RWPE2 (cell line): ENCODE measurements around the gene CENPO.

Experiments
- ATAC-seq: fragments of 200-7000 bp; cut with Tn5 transposase; 3 replicates; pipeline ENCODE4 v1.9.1; 2021; ENCODE audit warnings: low read depth
- DNase-seq: peaks from one replicate; pipeline ENCODE4 v3.0.0-alpha.2; 2020; ENCODE audit warnings: low spot score
- H3K27ac ChIP-seq: fragments of 450-650 bp; 2 replicates; pipeline ENCODE4 v1.5.1; 2017; ENCODE audit warnings: mild to moderate bottlenecking; ENCODE audit not compliant: poor library complexity, severe bottlenecking
- H3K27me3 ChIP-seq: fragments of 250-450 bp; sonication (Bioruptor Pico); 2 replicates; pipeline ENCODE4 v1.5.1; 2021; ENCODE audit warnings: mild to moderate bottlenecking, moderate library complexity; ENCODE audit not compliant: insufficient read depth, poor library complexity, severe bottlenecking
- H3K36me3 ChIP-seq: fragments of 250-450 bp; sonication (Bioruptor Pico); 2 replicates; pipeline ENCODE4 v1.5.1; 2020; ENCODE audit warnings: low read depth, mild to moderate bottlenecking, moderate library complexity
- H3K4me1 ChIP-seq: fragments of 250-450 bp; sonication (Bioruptor Pico); 2 replicates; pipeline ENCODE4 v1.5.1; 2021; ENCODE audit warnings: mild to moderate bottlenecking, moderate library complexity; ENCODE audit not compliant: insufficient read depth, poor library complexity, severe bottlenecking
- H3K4me3 ChIP-seq: fragments of 250-450 bp; sonication (Bioruptor Pico); 2 replicates; pipeline ENCODE4 v1.5.1; 2021; ENCODE audit warnings: mild to moderate bottlenecking, moderate library complexity; ENCODE audit not compliant: severe bottlenecking
- H3K9me3 ChIP-seq: fragments of 250-450 bp; sonication (Bioruptor Pico); 2 replicates; pipeline ENCODE4 v1.5.1; 2021; ENCODE audit warnings: mild to moderate bottlenecking, moderate library complexity; ENCODE audit not compliant: severe bottlenecking
- TF ChIP-seq, protein P1 (sequence below): fragments of 450-650 bp; IDR thresholded peaks from one replicate; pipeline ENCODE4 v1.5.1; 2017; ENCODE audit warnings: mild to moderate bottlenecking, moderate library complexity; ENCODE audit not compliant: poor library complexity, severe bottlenecking

The CENPO gene

GRCh38 chr2:24763843-24764242, 29.4 kb upstream of the CENPO start:
- DNase-seq (no peak), ATAC-seq (no peak)
- H3K9me3 ChIP-seq: no peaks in the 10 kb centered on the region
- TF ChIP-seq, protein P1, sequence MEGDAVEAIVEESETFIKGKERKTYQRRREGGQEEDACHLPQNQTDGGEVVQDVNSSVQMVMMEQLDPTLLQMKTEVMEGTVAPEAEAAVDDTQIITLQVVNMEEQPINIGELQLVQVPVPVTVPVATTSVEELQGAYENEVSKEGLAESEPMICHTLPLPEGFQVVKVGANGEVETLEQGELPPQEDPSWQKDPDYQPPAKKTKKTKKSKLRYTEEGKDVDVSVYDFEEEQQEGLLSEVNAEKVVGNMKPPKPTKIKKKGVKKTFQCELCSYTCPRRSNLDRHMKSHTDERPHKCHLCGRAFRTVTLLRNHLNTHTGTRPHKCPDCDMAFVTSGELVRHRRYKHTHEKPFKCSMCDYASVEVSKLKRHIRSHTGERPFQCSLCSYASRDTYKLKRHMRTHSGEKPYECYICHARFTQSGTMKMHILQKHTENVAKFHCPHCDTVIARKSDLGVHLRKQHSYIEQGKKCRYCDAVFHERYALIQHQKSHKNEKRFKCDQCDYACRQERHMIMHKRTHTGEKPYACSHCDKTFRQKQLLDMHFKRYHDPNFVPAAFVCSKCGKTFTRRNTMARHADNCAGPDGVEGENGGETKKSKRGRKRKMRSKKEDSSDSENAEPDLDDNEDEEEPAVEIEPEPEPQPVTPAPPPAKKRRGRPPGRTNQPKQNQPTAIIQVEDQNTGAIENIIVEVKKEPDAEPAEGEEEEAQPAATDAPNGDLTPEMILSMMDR: no peak
- H3K4me1 ChIP-seq: no peaks in the 10 kb centered on the region
- H3K36me3 ChIP-seq: peaks cover 4% of the 10 kb centered on the region; the same call in 1 of the 2 replicates
- no peaks in the 10 kb centered on the region for H3K27me3 ChIP-seq
- no peak overlapping the region for H3K27ac ChIP-seq
- H3K4me3 ChIP-seq: no peak overlapping the region

DNA sequence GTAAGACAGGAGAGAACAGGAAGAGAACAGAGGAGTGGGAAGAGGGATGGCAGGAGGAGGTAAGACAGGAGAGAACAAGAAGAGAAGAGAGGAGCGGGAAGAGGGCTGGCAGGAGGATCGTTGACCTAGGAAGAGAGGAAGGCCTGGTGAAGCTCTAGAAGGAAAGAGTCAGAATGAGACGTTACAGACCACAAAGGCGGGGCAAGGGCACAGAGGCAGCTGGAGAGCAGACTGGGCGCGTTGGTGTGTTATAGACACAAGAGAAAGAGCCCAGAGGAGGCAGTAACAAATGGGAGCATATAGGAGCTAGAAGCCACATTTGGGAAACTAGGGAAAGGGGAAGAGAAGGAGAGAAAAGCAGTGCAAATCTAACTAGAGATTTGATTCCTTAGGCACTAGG, 26.6 kb upstream of the CENPO start:
- DNase-seq (no peak), ATAC-seq (no peak)
- TF ChIP-seq, protein P1: no peak
- Histone ChIP-seq H3K27me3 (no peaks in the 10 kb centered on the region), H3K27ac (no peak overlapping the region), H3K9me3 (no peaks in the 10 kb centered on the region), H3K4me1 (no peaks in the 10 kb centered on the region), H3K36me3 (no peaks in the 10 kb centered on the region), H3K4me3 (no peak overlapping the region)

DNA sequence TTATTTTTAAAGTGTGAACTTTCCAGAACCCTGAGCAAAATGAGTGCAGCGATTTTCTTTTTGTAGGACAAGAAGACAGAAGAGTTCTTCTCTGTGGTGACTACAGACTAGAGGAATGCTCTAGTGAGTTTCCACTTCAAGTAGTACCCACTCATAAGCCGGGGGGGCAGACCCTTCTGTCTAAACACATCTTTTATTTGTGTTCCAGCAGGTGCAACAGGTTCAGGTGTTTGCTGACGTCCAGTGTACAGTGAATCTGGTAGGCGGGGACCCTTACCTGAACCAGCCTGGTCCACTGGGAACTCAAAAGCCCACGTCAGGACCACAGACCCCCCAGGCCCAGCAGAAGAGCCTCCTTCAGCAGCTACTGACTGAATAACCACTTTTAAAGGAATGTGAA, 25.2 kb upstream of the CENPO start:
- ATAC-seq (no peak), DNase-seq (no peak)
- Histone ChIP-seq H3K27ac (no peak overlapping the region), H3K4me1 (no peaks in the 10 kb centered on the region), H3K36me3 (no peaks in the 10 kb centered on the region), H3K4me3 (no peak overlapping the region), H3K9me3 (no peaks in the 10 kb centered on the region), H3K27me3 (no peaks in the 10 kb centered on the region)
- TF ChIP-seq, protein P1: no peak

DNA sequence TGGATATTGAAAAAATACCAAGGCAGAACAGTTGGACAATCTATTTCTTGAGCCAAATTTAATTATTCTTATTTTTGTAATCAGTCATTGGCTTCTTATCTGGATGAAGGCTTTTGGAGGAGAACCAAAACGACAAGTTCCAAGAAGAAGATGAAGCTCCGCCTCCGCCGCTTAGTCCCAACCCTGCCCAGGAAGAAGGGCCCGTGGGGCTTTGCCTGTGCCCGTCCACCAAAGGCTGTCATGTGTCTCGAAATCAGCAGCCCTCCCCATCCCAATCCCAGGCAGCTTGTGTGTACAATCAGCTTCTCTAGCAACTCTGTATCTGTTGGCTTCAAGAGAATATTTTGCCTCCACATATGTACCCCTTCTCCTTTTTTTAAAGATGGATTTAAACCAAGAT, 24.6 kb upstream of the CENPO start:
- no peak overlapping the region for H3K27ac ChIP-seq

GRCh38 chr2:24771061-24771460, 22.2 kb upstream of the CENPO start:
- TF ChIP-seq, protein P1: no peak
- H3K36me3 ChIP-seq: no peaks in the 10 kb centered on the region
- DNase-seq (no peak), ATAC-seq (no peak)
- H3K4me1 ChIP-seq: no peaks in the 10 kb centered on the region
- no peak overlapping the region for H3K27ac ChIP-seq
- no peaks in the 10 kb centered on the region for H3K27me3 ChIP-seq
- no peaks in the 10 kb centered on the region for H3K9me3 ChIP-seq
- H3K4me3 ChIP-seq: no peak overlapping the region

More for the DNA sequence above, 24.6 kb upstream of the CENPO start:
- TF ChIP-seq, protein P1: no peak
- no peaks in the 10 kb centered on the region for H3K9me3 ChIP-seq
- no peaks in the 10 kb centered on the region for H3K4me1 ChIP-seq
- ATAC-seq: no peak
- H3K27me3 ChIP-seq: no peaks in the 10 kb centered on the region
- H3K4me3 ChIP-seq: no peak overlapping the region
- no peak for DNase-seq
- no peaks in the 10 kb centered on the region for H3K36me3 ChIP-seq
